Peyer's patch (tissue), 4 donors: ENCODE measurements around the gene ANKRD40CL. TPM values are rescaled to one million over a fixed set of nuclear protein-coding genes. Genes with fewer than 3 reads are reported as not detected.

Source experiments
- DNase-seq, 3 donors: peaks; one replicate each; pipeline ENCODE4 v3.0.0-alpha.2; 2017 to 2019
- H3K27ac ChIP-seq, 4 donors: fragments of 200-600 bp; sonication (generic); one replicate each; pipeline ENCODE4 v1.5.1; 2016 to 2019
- H3K27me3 ChIP-seq, 2 donors: fragments of 200-600 bp; sonication (generic); one replicate each; pipeline ENCODE4 v1.5.1; 2019
- H3K36me3 ChIP-seq, 3 donors: fragments of 200-600 bp; sonication (generic); one replicate each; pipeline ENCODE4 v1.5.1; 2016 to 2019
- H3K4me1 ChIP-seq, 4 donors: fragments of 200-600 bp; sonication (generic); one replicate each; pipeline ENCODE4 v1.5.1; 2016 to 2019
- H3K4me3 ChIP-seq, 4 donors: fragments of 200-600 bp; sonication (generic); 1 replicate in 3 of 4; 2 replicates in 1 of 4; pipeline ENCODE4 v1.5.1; 2016 to 2019; ENCODE audit warnings: mild to moderate bottlenecking in 1 of 4
- H3K9me3 ChIP-seq, 4 donors: fragments of 200-600 bp; sonication (generic); one replicate each; pipeline ENCODE4 v1.5.1; 2016 to 2019; ENCODE audit warnings: mild to moderate bottlenecking in 1 of 4
- POLR2A ChIP-seq, 2 donors: fragments of 450-650 bp; IDR thresholded peaks; one replicate each; pipeline ENCODE4 v1.5.1; 2017; ENCODE audit warnings: antibody characterized with exemption in 2 of 2, mild to moderate bottlenecking in 2 of 2, moderate library complexity in 2 of 2
- total RNA-seq, 4 donors: library from RNA; depleted of rRNA; stranded (reverse); fragments of >200 nt; gene quantifications; one replicate each; pipeline ENCODE4 v1.1.0, GENCODE V29; 2016
- TF ChIP-seq, protein P1 (sequence below), 6 experiments: fragments of 450-650 bp in 4 of 6; fragments of 200-600 bp in 2 of 6; sonication (generic) in 1 of 6; IDR thresholded peaks; one replicate each; pipeline ENCODE4 v1.5.1; 2017 to 2019; ENCODE audit warnings: antibody characterized with exemption in 6 of 6, mild to moderate bottlenecking in 3 of 6, moderate library complexity in 1 of 6

The ANKRD40CL gene
- total RNA-seq, 4 donors from 2014 or later, result 9.9 to 150 (median 139) TPM

DNA sequence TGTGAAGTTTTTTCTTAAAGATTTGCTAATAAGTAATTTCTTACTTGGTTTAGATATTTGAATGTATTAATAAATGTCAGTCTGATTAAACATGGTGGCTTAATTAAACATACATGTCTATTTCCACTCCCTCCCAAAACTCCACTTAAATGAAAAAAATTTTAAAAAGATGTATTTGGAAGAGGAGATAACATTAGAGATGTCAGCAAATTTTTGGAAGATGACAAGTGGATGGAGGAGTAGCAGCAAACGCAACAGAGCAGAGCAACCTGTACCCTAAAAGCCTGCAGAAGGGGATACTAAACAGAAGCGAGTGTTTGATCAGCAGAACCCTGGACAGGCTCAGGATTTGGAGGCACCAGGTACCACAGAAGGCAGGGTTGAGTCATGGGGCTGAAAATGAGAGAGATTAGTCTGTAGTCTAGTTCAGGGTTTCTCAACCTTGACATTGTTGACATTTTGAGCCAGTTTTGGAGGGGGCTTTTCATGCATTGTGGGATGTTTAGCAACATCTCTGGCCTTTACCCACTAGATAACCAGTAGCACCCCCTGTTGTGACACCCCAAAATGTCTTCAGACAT is 30.1 kb downstream of the ANKRD40CL start:
- H3K4me1 ChIP-seq, result peaks cover 0 to 13% (median 0%) of the 10 kb centered on the region in 4 donors
- no peaks in the 10 kb centered on the region for H3K27me3 ChIP-seq

DNA sequence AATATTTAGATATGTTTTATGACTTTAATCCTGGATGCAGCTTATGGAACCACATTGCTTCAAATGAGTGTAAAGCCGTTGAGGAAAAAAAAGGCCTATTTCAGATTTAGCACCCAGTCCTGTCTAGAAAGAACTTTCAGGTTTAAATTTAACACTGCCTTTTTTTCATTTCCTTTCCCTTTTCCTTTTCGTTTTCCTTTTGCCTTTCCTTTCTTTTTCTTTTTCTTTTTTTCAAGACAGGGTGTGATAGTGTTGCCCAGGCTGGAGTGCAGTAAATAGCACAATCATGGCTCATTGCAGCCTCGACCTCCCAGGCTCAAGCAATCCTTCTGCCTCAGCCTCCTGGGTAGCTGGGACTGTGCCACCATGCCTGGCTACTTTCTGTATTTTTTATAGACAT is 32.0 kb downstream of the ANKRD40CL start:
- H3K4me1 ChIP-seq, result peaks cover 0 to 32% (median 6%) of the 10 kb centered on the region in 4 donors

More for the DNA sequence above, 30.1 kb downstream of the ANKRD40CL start:
- DNase-seq, result no peak
- Histone ChIP-seq H3K27ac (no peak overlapping the region), H3K4me3 (no peak overlapping the region), H3K36me3 (peaks cover 0 to 45% (median 3%) of the 10 kb centered on the region in 3 donors), H3K9me3 (no peaks in the 10 kb centered on the region)
- TF ChIP-seq, protein P1, sequence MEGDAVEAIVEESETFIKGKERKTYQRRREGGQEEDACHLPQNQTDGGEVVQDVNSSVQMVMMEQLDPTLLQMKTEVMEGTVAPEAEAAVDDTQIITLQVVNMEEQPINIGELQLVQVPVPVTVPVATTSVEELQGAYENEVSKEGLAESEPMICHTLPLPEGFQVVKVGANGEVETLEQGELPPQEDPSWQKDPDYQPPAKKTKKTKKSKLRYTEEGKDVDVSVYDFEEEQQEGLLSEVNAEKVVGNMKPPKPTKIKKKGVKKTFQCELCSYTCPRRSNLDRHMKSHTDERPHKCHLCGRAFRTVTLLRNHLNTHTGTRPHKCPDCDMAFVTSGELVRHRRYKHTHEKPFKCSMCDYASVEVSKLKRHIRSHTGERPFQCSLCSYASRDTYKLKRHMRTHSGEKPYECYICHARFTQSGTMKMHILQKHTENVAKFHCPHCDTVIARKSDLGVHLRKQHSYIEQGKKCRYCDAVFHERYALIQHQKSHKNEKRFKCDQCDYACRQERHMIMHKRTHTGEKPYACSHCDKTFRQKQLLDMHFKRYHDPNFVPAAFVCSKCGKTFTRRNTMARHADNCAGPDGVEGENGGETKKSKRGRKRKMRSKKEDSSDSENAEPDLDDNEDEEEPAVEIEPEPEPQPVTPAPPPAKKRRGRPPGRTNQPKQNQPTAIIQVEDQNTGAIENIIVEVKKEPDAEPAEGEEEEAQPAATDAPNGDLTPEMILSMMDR (IDR thresholded peaks at IDR 0.05), result no peak
- no peak for TF ChIP-seq POLR2A (IDR thresholded peaks at IDR 0.05)

DNA sequence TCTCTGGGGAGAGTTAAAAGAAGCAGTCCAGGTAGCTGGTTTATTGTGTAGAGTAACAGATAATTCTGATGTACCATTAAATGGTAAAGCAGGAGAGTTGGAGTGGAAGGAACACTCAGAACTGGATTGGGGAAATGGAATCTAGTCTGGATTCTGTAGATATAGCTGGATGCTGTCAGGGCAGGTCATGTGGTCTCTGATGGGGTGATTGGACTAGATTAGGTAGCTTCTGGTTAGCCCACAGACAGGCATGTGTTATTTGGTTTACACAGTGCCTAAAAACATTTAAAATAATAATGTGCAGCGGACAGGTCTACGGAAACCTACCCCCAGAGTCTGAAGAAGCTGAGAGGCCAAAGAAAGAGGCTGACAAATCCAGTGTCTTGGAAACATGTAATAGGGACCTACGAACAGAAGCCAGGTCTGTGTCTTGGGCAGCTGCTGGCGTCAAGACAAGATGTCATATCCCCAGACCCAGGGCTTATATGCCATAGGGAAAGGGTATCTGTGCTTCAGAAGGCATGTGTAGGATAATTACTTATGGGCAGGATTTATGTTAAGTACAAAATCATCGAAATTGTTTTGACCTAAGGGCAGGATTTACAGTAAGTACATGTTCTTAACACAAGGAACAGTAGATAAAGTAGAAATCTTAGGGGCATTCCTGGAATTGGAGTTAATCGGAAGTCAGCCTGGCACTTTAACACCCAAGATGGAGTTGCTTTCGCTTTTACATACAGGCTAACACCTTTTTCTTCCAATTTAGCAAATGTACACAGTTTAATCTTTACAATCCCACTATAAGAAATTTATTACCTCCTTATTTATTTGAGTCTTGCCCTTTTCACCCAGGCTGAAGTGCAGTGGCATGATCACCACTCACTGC is 35.5 kb downstream of the ANKRD40CL start:
- no peak for DNase-seq
- H3K27me3 ChIP-seq, result no peaks in the 10 kb centered on the region
- H3K36me3 ChIP-seq, result no peaks in the 10 kb centered on the region
- peaks cover 0 to 61% (median 14%) of the 10 kb centered on the region in 4 donors for H3K4me1 ChIP-seq
- peak overlapping the region in 2 of 4 donors; percentile 33 to 69 for H3K27ac ChIP-seq
- H3K9me3 ChIP-seq, result no peaks in the 10 kb centered on the region
- TF ChIP-seq POLR2A (IDR thresholded peaks at IDR 0.05), result no peak
- TF ChIP-seq, protein P1 (IDR thresholded peaks at IDR 0.05), result no peak
- peak overlapping the region in 1 of 4 donors; percentile 24 for H3K4me3 ChIP-seq

More for the DNA sequence above, 32.0 kb downstream of the ANKRD40CL start:
- H3K36me3 ChIP-seq, result peaks cover 0 to 26% (median 0%) of the 10 kb centered on the region in 3 donors
- no peaks in the 10 kb centered on the region for H3K27me3 ChIP-seq
- no peak for DNase-seq
- no peak overlapping the region for H3K27ac ChIP-seq
- no peak overlapping the region for H3K4me3 ChIP-seq
- TF ChIP-seq, protein P1 (IDR thresholded peaks at IDR 0.05), result no peak
- no peak for TF ChIP-seq POLR2A (IDR thresholded peaks at IDR 0.05)
- no peaks in the 10 kb centered on the region for H3K9me3 ChIP-seq

DNA sequence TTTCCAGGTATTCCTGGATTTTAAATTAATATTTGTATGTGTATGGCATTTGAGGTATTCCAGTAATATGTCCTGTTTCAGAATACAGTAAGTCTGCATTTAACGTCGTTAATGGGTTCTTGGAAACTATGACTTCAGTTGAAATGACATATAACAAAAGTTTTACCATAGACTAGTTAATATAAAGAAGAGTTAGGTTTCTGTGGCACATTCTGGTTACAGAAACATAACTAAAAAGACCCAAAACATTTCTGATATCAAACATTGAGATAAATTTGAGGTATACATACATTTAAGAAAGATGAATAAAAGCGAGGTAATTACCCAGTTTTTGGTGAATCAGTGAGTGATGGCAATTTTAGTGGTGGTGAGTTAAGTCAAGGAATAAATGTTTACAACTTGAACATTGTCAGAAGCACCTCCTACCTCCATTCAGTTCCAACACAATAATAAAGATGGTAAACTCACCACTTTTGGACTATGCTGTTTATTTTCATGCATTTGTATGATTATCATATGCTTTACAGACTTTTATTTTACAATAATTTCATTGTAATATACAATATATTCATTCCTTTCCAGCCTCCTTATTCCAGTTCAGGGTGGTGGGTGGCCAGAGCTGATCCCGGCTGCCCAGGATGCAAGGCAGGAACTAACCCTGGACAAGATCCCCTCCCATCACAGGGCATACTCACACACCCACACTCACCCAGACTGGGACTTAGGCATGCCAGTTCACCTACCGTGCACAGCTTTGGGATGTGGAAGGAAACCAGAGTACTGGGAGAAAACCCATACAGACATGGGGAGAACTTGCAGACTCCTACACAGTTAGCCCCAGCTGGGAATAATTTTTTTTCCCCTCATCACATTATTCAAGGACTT is 38.2 kb downstream of the ANKRD40CL start:
- Histone ChIP-seq H3K9me3 (no peaks in the 10 kb centered on the region), H3K36me3 (no peaks in the 10 kb centered on the region), H3K4me3 (no peak overlapping the region), H3K27me3 (no peaks in the 10 kb centered on the region), H3K4me1 (peaks cover 0 to 80% (median 25%) of the 10 kb centered on the region in 4 donors), H3K27ac (no peak overlapping the region)
- DNase-seq, result no peak
- no peak for TF ChIP-seq POLR2A (IDR thresholded peaks at IDR 0.05)
- TF ChIP-seq, protein P1 (IDR thresholded peaks at IDR 0.05), result no peak

DNA sequence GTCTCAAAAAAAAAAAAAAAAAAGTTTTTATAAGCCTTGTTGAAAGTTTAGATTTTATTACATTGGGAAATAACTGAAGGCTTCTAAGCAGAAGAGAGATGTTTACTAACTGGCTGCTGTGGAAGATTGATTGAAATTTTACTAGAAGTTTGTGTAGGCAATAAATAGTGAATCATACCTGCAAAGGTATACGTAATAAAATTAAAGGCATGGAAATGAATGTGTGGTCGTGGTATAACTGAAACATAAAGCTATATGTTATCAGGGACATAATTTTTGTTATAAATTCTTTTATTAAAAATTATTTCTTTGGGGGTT is 39.2 kb downstream of the ANKRD40CL start:
- H3K27ac ChIP-seq, result no peak overlapping the region
- TF ChIP-seq POLR2A (IDR thresholded peaks at IDR 0.05), result no peak
- TF ChIP-seq, protein P1 (IDR thresholded peaks at IDR 0.05), result no peak
- H3K4me3 ChIP-seq, result no peak overlapping the region
- H3K27me3 ChIP-seq, result no peaks in the 10 kb centered on the region
- DNase-seq, result no peak
- H3K4me1 ChIP-seq, result peaks cover 0 to 91% (median 29%) of the 10 kb centered on the region in 4 donors
- no peaks in the 10 kb centered on the region for H3K9me3 ChIP-seq
- no peaks in the 10 kb centered on the region for H3K36me3 ChIP-seq
